Activated naive CD8-positive, alpha-beta T cell (primary cell): ENCODE results near the gene CILP2.

ENCODE experiments used
- H3K27ac Mint-ChIP-seq: one replicate; pipeline ENCODE4 v1.8.0; 2021; ENCODE audit warnings: mixed read lengths
- H3K27me3 Mint-ChIP-seq: one replicate; pipeline ENCODE4 v1.8.0; 2021; ENCODE audit warnings: mixed read lengths
- H3K36me3 Mint-ChIP-seq: one replicate; pipeline ENCODE4 v1.8.0; 2021; ENCODE audit warnings: mixed read lengths
- H3K4me1 Mint-ChIP-seq: one replicate; pipeline ENCODE4 v1.8.0; 2021; ENCODE audit warnings: low read depth, mixed read lengths
- H3K4me3 Mint-ChIP-seq: one replicate; pipeline ENCODE4 v1.8.0; 2021; ENCODE audit warnings: mild to moderate bottlenecking, mixed read lengths
- H3K9me3 Mint-ChIP-seq: one replicate; pipeline ENCODE4 v1.8.0; 2021; ENCODE audit warnings: low read depth, mixed read lengths

The CILP2 gene

DNA sequence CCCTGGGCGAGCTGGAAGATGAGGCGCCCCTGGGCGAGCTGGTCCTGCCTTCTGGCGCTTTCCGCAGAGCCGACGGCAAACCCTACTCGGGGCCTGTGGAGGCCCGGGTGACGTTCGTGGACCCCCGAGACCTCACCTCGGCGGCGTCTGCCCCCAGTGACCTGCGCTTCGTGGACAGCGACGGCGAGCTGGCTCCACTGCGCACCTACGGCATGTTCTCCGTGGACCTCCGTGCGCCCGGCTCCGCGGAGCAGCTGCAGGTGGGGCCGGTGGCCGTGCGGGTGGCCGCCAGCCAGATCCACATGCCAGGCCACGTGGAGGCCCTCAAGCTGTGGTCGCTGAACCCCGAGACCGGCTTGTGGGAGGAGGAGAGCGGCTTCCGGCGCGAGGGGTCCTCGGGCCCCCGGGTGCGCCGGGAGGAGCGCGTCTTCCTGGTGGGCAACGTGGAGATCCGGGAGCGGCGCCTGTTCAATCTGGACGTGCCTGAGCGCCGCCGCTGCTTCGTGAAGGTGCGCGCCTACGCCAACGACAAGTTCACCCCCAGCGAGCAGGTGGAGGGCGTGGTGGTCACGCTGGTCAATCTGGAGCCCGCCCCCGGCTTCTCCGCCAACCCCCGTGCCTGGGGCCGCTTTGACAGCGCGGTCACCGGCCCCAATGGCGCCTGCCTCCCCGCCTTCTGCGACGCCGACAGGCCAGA, 6.3 kb downstream of the CILP2 start:
- no peak overlapping the region for H3K27ac Mint-ChIP-seq
- H3K4me1 Mint-ChIP-seq = peaks cover 14% of the 10 kb centered on the region
- H3K4me3 Mint-ChIP-seq = no peak overlapping the region
- H3K36me3 Mint-ChIP-seq = no peaks in the 10 kb centered on the region
- no peaks in the 10 kb centered on the region for H3K9me3 Mint-ChIP-seq
- no peaks in the 10 kb centered on the region for H3K27me3 Mint-ChIP-seq

DNA sequence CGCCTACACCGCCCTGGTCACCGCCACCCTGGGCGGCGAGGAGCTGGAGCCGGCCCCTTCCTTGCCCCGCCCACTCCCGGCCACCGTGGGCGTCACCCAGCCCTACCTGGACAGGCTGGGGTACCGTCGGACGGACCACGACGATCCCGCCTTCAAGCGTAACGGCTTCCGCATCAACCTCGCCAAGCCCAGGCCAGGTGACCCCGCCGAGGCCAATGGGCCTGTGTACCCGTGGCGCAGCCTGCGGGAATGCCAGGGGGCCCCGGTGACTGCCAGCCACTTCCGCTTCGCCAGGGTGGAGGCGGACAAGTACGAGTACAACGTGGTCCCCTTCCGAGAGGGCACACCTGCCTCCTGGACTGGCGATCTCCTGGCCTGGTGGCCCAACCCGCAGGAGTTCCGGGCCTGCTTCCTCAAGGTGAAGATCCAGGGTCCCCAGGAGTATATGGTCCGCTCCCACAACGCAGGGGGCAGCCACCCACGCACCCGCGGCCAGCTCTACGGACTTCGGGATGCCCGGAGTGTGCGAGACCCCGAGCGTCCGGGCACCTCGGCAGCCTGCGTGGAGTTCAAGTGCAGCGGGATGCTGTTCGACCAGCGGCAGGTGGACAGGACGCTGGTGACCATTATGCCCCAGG, 7.0 kb downstream of the CILP2 start:
- Mint-ChIP-seq H3K4me1 (peaks cover 14% of the 10 kb centered on the region), H3K27me3 (no peaks in the 10 kb centered on the region), H3K36me3 (no peaks in the 10 kb centered on the region), H3K4me3 (no peak overlapping the region), H3K27ac (no peak overlapping the region), H3K9me3 (no peaks in the 10 kb centered on the region)

DNA sequence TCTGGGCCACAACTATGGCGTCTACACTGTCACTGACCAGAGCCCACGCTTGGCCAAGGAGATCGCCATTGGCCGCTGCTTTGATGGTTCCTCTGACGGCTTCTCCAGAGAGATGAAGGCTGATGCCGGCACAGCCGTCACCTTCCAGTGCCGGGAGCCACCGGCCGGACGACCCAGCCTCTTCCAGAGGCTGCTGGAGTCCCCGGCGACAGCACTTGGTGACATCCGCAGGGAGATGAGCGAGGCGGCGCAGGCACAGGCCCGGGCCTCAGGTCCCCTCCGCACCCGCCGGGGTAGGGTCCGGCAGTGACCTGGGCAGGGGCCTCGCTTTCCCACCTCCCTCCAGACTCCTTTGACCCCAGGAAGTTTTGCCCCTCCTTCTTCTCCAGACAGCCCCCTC, 7.6 kb downstream of the CILP2 start:
- Mint-ChIP-seq H3K36me3 (no peaks in the 10 kb centered on the region), H3K9me3 (no peaks in the 10 kb centered on the region), H3K27ac (no peak overlapping the region), H3K4me3 (no peak overlapping the region), H3K27me3 (no peaks in the 10 kb centered on the region), H3K4me1 (peaks cover 12% of the 10 kb centered on the region)

DNA sequence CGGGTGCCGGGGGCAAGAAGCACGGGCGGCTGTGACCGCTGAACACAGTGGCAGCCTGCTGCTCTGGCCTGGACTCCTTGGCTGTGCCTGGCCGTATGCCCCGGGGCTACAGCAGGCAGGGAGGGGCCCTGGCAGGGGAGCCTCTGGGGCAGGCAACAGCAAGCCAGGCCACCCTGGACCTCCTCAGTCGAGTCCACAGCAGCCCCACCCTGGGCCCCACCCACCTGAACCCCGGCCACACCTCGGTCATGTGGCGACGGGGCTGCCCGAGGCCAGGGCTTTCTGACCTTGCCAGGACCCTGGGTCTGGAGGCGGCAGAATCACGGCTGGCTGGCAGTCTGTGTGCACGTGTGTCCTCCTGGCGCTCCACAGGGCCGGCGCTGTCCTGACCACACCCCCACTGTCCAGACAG, 8.7 kb downstream of the CILP2 start:
- H3K4me1 Mint-ChIP-seq = peaks cover 7% of the 10 kb centered on the region
- no peak overlapping the region for H3K27ac Mint-ChIP-seq
- H3K4me3 Mint-ChIP-seq = no peak overlapping the region
- H3K36me3 Mint-ChIP-seq = no peaks in the 10 kb centered on the region
- H3K9me3 Mint-ChIP-seq = no peaks in the 10 kb centered on the region
- H3K27me3 Mint-ChIP-seq = no peaks in the 10 kb centered on the region

DNA sequence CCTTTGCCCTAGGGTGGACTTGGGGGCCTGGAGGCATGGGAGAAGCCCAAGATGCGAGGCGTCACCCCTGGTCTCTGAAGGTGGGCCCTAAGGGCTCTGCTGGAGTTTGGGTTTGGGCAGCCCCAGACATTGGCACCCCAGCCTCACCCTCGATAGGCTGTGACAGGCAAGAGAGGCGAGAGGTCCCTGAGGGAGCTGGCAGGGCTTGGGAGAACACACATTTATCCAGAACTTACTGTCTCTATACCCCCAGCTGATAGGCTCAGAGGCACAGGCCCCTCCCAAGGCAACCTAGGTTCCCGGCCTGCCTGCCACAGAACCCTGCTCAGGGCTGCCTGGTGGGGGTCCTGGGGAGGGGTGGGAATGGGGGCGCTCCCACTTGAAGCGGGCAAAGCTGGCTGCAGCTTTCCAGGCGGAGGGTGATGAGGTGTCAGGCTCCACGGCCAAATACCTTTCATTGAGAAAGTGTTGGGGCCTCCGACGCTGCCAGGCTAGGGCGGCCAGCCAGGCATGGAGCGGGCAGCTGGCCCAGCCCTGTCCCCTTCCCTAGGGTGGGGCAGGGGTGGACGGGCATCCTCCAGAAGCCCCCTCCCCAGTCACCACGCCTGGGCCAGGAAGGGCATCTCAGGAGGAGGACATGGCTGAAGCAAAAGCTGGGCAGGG, 9.7 kb downstream of the CILP2 start:
- H3K27ac Mint-ChIP-seq = no peak overlapping the region
- no peaks in the 10 kb centered on the region for H3K9me3 Mint-ChIP-seq
- H3K4me3 Mint-ChIP-seq = no peak overlapping the region
- no peaks in the 10 kb centered on the region for H3K27me3 Mint-ChIP-seq
- H3K4me1 Mint-ChIP-seq = no peaks in the 10 kb centered on the region
- H3K36me3 Mint-ChIP-seq = no peaks in the 10 kb centered on the region

DNA sequence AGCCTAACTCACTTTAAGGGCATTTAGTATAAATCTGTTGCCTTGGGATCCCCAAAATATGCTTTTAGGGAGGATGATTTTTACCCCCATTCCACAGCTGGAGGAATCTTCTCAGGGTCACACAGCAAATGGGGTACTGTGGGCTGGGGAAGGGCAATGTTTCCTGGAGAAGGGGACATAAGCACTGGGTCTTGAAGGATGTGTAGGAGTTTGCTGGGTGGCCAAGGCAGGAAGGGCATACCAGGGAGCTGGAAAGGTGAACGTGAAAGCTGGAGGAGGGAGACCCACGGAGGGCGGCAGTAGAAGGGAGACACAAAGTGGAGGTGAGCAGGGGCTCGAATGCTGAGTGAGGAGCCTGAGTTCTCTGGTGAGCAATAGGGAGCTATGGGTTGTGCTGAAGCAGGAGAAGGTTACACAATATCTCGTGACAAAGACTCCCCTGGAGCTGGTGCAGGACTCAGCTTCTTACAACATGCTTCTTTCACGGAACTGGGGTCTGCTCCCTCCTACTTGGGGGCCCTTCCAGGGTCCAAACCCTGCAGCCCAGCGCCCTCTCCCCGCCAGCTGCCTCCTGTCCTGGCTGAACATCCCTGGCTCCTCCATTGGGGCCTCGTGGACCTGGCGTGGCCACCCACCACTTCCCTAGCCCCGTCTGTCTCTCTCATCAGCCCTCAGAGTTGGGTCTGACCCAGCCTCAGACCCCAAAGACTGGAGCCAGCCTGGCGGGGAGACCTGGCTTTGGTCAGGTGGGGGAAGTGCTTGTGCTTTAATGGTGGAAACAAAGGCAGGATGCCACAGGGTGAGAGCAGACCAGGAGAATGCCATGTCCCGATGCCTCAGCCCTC, 11.1 kb downstream of the CILP2 start:
- H3K4me3 Mint-ChIP-seq = no peak overlapping the region
- no peaks in the 10 kb centered on the region for H3K27me3 Mint-ChIP-seq
- H3K9me3 Mint-ChIP-seq = no peaks in the 10 kb centered on the region
- no peaks in the 10 kb centered on the region for H3K36me3 Mint-ChIP-seq
- no peak overlapping the region for H3K27ac Mint-ChIP-seq
- H3K4me1 Mint-ChIP-seq = no peaks in the 10 kb centered on the region

DNA sequence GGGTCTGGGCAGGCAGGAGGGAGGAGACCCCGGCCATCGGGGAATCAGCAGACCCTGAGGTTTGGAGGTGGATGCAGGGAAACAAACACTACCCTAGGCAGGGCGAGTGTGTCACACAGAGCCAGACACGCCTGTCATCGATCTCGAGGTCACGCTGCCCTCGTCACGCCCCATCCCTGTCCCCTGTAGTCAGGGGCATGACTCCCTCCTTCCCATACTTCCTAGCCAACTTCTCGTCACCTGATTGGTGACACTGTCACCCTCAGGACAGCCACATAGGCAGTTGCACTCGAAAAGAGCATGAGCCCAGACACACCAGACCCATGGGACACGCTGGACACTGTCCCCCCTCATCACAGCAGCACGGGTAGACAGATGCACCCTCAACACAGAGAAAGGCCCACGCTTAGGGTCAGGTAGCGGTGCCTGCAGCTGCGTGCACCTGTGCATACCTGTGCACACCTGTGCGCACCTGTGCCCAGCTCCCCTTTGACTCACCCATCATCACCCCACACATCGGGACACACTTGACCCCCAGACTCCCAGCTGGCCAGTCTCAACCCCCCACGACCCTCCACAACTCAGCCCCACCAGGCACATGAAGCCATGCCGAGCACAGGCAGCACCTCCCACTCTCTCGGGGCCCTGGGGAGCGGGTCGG, 11.9 kb downstream of the CILP2 start:
- no peak overlapping the region for H3K4me3 Mint-ChIP-seq
- H3K9me3 Mint-ChIP-seq = no peaks in the 10 kb centered on the region
- H3K27ac Mint-ChIP-seq = no peak overlapping the region
- peaks cover 1% of the 10 kb centered on the region for H3K4me1 Mint-ChIP-seq
- H3K36me3 Mint-ChIP-seq = no peaks in the 10 kb centered on the region
- no peaks in the 10 kb centered on the region for H3K27me3 Mint-ChIP-seq

DNA sequence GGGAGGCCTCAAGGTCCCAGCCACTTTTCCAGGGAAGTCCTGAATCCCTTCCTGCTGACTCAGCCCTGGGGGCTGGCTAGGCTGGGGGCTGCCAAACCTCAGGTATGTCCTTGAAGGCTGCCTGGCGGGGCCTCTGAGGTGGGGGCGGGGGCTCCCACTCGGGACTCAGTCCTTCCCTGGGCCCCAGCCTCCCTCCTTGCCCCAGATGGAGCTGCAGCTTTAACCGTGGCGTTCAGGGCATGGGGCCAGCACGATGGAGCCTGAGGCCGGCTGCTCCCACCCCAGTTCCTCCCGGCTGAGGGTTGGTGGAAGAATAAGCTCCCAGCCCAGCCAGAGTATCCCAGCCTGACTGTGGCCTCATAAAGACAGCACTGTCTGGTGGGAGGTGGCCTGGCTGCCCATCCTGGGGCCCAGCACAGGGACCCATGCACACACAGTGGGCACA, 12.4 kb downstream of the CILP2 start:
- Mint-ChIP-seq H3K4me1 (peaks cover 1% of the 10 kb centered on the region), H3K27me3 (no peaks in the 10 kb centered on the region), H3K9me3 (no peaks in the 10 kb centered on the region), H3K27ac (no peak overlapping the region), H3K4me3 (no peak overlapping the region), H3K36me3 (no peaks in the 10 kb centered on the region)

DNA sequence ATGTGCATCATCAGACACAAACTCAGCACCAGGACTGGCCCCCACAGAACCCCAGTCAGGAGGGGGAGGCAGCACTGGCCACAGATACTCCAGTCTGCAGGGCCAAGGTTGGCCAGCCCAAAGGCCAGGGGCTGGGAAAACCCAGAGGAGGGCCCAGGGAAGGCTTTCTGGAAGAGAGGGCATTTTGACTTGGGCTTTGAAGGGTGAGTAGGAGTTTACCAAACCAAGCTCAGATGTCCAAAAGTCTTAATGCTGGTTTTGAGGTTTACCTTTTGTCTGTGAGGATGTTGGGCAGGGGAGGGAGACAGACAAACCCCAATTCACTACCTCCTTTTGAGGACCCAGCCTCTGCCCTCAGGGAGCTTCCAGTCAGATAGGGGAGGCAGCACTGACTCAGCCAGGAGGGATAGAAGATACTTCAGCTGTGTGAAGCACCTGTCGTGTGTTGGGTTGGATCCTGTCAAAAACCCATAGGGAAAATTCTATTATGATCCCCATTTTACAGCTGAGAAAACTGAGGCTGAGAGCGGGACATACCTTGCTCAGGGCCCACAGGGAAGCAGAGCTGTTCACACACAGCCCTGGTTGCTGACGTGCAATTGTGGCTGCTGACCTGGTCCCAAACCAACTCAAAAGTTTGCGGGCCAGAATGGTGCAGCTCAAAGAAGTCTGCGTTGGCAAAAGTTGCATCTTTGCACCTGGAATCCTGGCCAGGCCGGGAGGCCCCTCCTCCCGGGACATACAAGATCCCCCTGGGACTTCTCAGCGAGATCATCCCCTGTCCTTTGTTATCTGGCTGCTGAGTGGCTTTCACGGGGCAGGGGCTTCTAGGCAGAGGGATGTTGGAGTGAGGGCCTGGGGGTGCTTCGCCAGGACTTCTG, 13.1 kb downstream of the CILP2 start:
- H3K4me3 Mint-ChIP-seq = no peak overlapping the region
- no peaks in the 10 kb centered on the region for H3K36me3 Mint-ChIP-seq
- H3K9me3 Mint-ChIP-seq = no peaks in the 10 kb centered on the region
- peaks cover 1% of the 10 kb centered on the region for H3K4me1 Mint-ChIP-seq
- H3K27me3 Mint-ChIP-seq = no peaks in the 10 kb centered on the region
- H3K27ac Mint-ChIP-seq = no peak overlapping the region

DNA sequence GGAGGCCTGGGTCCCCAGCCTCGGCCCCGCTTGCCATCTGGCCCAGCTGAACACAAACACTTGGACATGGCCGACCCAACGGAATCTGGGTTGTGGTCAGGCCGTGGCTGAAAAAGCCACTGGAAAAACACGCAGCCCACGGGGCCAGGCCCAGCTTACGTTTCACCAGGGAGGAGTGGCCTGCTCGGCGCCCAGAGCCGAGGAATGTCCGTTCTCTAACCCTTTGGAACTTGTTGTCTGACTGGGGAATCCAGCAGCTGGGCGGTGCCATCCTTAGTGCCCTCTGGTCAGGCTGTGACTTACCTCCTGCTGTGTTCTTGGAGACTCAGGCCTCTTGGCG, 13.8 kb downstream of the CILP2 start:
- Mint-ChIP-seq H3K9me3 (no peaks in the 10 kb centered on the region), H3K27me3 (no peaks in the 10 kb centered on the region), H3K36me3 (no peaks in the 10 kb centered on the region), H3K27ac (no peak overlapping the region), H3K4me3 (no peak overlapping the region), H3K4me1 (peaks cover 1% of the 10 kb centered on the region)

DNA sequence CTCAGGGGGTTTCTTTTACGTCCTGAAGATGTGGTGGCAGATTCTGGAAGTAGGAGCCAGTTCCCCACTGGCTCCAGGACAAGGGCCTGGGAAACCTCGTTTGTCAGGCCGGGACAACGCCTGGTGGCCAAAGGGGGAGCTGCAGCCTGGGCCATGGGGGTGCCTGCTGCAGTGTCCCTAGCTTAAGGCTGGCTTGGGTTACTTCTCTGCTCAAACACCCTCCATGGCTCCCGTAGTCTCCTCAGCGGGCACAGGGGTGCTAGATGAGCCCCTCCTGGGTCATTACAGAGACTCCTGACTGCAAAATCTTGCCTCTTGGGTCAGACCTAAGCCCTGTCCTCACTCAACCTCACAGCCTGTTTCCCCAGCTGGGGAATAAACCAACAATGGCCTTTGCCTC, 14.7 kb downstream of the CILP2 start:
- Mint-ChIP-seq H3K9me3 (no peaks in the 10 kb centered on the region), H3K36me3 (no peaks in the 10 kb centered on the region), H3K4me1 (peaks cover 1% of the 10 kb centered on the region), H3K4me3 (no peak overlapping the region), H3K27me3 (no peaks in the 10 kb centered on the region), H3K27ac (no peak overlapping the region)

DNA sequence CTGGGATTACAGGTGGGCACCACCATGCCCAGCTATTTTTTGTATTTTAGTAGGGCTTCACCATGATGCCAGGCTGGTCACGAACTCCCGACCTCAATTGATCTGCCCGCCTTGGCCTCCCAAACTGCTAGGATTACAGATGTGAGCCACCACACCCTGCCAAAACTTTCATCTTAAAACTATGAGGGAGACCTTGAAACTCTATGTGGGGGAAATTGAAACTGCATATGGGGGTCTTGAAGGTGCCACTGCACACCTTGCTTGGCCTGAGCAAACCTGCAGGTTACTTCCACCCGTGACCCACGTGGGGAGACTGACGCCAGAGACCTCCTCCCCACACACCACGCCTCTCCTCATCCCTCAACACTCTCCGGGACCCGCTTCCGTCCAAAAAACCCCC, 15.6 kb downstream of the CILP2 start:
- Mint-ChIP-seq H3K36me3 (no peaks in the 10 kb centered on the region), H3K9me3 (no peaks in the 10 kb centered on the region), H3K27me3 (no peaks in the 10 kb centered on the region), H3K4me1 (peaks cover 1% of the 10 kb centered on the region), H3K4me3 (no peak overlapping the region), H3K27ac (no peak overlapping the region)

DNA sequence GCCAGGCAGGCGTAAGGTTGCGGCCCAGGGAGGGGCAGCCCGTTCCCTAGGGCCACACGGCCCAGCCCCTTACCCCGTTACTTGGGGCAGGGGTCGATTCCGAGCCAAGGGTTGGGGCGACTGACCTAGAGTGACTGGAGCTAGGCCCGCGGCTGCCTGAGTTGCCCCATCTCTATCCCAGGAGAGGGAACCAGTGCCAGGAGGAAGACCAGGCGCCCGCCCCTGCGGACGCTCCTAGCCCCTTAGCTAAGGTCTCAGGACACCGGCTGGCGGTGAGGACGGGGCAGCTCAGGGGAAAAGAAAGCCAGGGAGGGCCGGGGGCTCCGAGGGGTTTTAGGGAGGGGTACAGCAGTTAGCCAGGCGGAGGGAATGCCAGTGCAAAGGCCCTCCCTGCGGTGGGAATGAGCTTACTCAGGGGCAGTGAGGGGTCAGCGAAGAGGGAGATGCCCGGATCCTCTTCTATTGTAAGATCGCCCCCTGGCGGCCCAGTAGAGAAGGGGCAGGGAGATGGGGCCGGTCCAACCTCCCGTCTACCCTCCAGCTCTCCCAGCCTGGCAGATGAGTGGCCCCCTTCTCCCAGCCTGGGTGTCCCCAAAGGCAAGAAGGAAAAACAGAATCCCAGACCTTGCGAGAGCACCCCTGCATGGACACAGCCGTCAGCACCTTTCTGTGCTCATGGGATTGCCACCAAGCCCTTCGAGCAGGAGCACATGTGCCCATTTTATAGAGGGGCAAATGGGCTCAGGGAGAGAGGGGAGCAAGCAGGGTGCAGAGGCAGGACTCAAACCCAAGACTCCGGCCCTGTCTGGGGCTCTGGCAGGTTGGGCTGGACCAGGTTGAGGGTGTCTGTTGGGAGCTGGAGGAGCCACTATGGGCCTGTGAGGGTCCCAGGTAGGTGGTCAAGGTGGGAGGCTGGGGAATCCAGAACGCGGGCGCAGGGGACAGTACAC, 16.3 kb downstream of the CILP2 start:
- no peaks in the 10 kb centered on the region for H3K27me3 Mint-ChIP-seq
- H3K4me3 Mint-ChIP-seq = no peak overlapping the region
- no peak overlapping the region for H3K27ac Mint-ChIP-seq
- no peaks in the 10 kb centered on the region for H3K9me3 Mint-ChIP-seq
- peaks cover 6% of the 10 kb centered on the region for H3K4me1 Mint-ChIP-seq
- no peaks in the 10 kb centered on the region for H3K36me3 Mint-ChIP-seq
